NCI-H2196 treated with DMSO at 0.1 percent for 48 hours (cell line): ENCODE results near the gene AGO4.
A peak's percentile ranks its signal among the peaks of the same experiment; 100 is the strongest.
"Not testable (repeated sequence)": the region's sequence is repeated elsewhere in the genome, so short reads cannot be mapped to it uniquely, and the experiment has no call there.

Experiments
- DNase-seq: peaks from one replicate; lab custom pipeline; 2025; ENCODE audit not compliant: unreplicated experiment; lab: John Stamatoyannopoulos, UW

Gene AGO4

DNA sequence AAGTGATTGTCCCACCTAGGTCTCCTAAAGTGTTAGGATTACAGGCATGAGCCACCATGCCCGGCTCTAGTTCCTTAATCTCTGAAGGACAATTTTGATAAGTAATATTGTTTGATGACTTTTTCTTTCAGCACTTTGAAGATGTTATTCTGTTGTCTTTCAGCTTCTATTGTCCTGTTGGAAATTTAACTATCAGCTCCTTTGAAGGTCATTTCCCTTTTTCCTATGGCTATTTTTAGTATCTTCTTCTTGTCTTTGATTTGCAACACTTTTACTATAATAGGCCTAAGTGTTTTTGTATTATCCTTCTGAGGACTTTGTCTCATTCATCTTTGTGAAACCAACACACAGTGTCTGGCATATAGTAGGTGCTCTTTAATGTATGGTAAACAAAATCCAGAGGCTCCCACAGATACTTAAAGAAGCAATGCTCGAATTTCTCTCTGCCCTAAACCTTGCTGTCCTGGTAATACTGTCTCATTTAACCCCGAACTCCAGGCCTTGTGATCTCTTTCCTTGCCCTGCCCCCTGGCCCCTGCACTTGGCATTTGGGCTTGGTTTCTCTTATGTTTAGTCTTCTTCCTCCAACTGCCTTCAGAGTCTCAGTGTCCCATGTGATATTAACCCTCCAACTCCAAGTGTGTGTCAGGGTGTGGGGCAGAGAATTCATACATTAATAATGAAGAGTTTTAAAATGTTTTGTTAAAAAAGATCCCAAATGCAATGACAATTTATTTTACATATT lies 56.2 kb downstream of the AGO4 start:
- DNase-seq = no peak

DNA sequence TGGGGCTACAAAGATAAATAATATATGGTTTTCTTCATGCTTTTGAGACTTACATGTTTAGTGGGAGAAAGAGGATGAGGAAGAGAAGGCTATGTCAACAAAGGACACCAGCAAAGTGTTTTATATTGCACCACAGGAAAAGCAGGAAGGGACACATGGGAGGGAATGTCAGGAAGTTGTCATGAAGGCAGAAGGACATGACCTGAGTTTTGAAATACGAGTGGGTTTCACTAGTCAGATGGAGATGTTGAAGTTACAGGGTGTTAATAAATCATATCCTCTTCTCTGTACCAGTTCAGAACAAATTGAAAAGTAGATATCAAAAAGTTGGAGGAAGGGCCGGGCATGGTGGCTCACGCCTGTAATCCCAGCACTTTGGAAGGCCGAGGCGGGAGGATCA lies 57.0 kb downstream of the AGO4 start:
- no peak for DNase-seq

DNA sequence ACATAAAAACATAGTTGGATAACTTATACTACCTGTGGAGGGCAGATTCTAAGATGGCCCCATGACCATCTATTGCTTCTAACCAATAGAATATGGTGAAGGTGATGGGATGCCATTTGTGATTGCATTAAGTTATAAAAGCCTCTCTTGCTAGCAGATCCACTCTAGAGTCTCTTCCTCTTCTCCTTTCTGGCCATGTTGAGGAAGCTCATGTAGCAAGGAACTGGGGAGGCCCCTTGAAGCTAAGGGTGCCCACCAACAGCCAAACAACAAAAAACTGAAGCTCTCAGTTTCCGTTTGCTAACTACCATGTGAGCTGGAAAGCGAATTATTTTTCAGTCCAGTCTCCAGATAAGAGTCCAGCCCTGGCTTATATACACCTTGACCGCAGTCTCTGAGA lies 59.2 kb downstream of the AGO4 start:
- DNase-seq = no peak

DNA sequence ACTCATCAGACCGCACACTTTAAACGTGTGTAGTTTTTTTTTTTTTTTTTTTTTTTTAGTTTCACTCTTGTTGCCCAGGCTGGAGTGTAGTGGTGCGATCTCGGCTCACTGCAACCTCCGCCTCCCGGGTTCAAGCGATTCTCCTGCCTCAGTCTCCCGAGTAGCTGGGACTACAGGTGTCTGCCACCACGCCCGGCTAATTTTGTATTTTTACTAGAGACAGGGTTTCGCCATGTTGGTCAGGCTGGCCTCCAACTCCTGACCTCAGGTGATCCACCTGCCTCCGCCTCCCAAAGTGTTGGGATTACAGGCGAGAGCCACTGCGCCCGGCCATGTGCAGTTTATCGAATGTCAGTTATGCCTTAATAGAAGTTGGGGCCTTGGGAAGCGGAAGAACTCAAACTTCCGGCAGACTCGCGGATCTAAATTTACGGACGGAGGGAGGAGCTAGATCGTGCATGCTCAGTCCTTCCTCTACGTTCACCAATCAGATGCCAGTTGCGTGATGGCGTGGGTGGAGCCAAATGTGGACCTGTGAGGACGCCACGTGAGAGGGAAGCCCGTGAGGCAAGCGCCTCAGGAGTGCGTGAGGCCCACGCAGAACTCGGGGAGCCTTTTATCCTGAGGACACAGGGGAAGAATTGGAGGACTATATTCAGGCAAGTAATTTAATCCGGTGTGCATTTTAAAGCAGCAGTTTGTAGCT lies 61.6 kb downstream of the AGO4 start:
- not testable (repeated sequence) for DNase-seq

DNA sequence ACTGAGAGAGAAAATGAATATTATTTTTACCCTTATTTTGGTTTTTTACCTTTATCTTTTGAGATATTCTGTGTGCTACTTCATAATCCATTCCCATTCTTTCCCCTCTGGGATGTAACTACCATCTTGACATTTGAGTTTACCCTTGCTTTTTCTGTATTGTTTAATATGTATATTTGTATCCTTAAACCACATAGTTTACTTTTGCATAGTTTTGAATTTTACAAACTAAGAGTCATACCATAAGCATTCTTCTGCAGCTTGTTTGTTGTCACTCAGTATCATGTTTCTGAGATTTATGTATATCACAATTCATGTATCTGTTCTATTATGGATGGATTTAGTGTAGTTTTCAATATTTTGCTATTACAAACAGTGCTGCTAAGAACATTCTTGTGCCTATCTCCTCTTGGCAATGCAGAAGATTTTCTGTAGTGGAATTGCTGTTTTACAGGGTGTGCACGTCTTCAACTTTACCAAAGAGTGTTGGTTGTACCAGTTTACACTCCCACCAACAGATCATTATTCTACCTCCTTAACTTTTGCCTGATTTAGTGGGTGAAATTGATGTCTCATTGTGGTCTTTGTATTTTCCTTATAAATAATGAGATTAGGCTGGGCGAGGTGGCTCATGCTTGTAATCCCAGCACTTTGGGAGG lies 63.0 kb downstream of the AGO4 start:
- no peak for DNase-seq

DNA sequence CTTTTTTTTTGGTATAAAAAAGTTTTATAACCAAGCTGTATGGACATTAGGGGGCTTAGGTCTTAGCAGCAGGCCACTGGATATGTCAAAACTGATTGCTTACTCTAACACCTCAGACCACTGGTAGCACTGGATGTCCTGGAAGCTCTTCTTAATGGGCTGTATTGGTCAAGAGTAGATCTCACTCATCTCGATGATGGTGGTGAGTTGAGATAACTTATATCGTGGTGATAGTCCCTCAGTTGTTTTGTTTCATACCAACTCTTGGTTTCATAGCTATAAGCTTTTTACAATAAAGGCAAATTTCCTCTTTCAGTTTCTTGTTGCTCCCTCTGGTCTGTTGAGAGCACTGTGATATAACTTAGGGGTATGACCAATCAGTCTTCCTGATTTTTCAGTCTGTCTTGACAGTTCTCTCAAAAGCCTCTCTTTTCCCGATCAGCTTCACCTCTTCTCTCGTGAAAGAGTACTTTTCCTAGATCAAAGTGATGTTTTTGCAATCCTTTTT lies 65.5 kb downstream of the AGO4 start:
- DNase-seq = no peak

DNA sequence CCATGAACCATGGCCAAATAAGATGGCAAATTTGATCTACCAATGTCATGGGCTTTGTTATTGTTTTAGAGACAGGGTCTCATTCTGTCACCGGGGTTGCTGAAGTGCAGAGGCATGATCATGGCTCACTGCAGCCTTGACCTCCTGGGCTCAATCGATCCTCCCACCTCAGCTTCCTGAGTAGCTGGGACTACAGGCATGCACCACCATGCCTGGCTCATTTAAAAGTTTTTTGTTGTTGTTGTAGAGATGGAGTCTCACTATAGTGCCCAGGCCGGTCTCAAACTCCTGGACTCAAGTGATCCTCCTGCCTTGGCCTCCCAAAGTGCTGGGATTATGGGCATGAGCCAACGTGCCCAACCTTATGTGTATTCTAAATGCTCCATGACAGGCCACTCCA lies 66.3 kb downstream of the AGO4 start:
- DNase-seq = not testable (repeated sequence)

DNA sequence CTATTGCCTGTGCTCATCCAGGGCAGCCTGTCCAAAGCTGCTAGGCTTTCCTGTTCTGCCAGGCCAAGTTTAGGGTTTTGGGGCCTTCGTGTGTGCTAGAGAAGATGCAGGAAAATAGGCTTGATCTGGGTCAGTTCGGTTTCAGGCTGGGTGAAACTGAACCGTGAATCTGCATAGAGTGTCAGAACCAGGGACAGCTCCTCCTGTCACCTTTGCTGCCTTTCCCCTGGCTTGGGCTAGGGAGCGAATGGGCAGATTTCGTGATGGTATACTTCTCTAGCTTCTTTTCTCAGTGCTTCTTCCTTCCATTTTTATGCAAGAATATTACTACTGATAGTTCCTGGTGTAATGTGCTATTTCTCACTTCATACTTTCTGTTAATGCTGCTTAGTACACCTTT lies 69.2 kb downstream of the AGO4 start:
- DNase-seq = no peak

DNA sequence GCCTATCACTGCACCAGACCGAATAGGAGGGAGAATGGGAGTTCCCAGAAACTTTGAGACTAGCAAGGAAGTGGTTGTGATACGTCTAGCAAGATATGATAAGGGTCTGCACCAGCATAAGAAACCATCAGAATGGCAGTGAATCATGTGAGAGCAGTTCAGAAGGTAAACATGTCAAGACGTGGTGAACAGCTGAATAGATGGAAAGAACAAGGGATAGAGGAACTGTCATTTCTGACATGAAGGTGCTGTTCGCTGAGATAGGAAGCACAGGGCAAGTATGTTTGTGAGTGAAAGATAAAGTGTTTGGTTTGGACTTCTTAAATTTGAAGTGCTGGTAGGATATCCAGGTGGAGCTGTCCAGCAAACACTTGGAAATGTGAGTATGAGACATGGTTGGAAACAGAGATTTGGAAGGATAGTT lies 74.0 kb downstream of the AGO4 start:
- no peak for DNase-seq

DNA sequence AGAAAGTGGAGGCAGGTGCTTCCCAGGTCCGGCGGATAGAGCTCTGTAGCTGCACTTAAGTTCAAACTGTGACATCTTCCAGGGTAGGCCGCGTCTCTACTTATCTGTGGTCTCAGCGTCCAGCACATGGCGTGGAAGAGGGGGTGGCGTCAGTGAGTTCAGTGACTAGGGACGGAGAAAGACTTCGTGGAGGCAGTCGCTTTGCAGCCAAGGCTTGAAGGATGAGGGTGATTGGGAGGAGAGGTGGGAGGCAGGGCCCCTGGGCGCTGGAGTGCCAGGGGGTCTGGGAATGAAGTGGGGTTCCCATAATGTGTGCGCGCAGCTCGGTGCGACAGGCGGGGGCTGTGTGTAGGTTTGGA lies 74.7 kb downstream of the AGO4 start:
- DNase-seq = no peak

DNA sequence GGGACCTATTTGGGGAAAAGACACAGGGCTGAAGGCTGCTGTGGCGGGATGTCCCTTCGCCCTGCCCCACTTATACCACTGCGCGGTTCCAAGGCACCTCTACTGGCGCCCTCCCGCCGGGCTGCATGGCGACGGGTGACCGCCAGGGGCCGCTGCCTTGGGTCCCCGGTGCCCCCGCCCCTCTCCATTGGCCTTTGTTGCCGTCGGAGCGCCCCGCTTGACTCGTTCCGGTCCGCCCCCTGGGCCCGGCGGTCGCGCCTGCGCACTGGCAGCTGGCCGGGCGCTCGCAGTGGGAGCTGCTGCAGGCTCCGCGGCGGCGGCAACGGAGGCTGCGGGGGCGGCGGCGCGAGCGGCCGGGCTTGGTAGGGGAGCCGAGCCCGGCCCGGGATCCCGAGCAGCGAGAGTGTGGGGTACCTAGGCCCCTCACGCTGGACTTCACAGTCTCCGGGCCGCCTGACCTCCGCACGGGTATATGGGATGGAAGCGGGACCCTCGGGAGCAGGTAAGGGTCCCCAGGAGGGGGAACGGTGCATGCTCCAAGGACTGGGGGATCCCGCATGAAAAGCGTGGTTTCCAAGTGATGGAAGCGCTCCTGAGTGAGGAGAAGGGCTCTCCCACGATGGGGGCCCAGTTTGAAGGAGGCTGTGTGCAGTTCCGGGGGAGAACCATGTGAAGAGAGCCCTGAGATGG lies 75.3 kb downstream of the AGO4 start, which contains the start of gene AGO1:
Gene AGO1, plus strand, starts transcription at position 265 of the 690 bp plus-strand sequence. Its CDS starts 213 bp downstream, at position 478.
- peak; percentile 85 for DNase-seq

DNA sequence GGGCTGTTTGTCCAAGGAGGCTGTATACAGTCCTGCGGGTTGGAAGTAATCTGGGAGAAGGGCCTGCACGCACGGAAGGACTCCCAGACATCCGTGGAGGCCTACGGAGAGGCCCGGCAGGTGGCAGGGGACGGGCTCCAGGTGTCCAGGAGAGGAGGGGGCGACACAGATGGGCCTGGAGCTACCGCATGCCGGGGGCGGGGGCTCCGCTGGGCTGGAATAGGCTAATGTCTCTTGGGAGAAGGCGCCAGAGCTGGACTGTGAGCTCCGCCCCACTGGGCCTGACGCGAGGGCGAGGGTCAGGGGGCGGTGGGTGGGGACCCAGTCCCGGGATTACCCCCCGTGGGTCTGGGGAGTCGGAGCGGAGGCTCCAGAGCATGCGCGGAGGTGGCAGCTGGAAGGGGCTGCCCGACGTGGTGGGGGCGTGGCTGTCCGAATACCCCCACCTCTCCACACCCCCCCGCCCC lies 75.9 kb downstream of the AGO4 start:
- DNase-seq = no peak

DNA sequence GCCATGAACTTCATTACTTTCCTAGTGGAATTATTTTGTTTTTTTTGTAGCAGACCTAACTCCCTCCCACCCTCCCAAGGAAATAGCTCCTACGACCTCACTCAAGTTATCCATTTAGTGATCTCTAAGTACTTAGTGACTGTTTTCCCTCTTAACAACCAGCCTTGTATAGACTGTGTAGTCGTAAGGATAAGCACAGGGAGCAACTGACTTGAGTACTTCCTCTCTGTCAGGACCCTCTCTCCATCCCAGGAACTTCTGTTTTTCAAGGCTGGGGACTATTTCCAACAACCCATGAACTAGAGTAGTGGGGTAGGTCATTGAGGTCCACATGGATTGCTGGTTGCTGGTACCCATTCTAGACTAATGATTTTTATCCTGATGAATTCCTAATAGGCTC lies 77.1 kb downstream of the AGO4 start:
- DNase-seq = no peak

DNA sequence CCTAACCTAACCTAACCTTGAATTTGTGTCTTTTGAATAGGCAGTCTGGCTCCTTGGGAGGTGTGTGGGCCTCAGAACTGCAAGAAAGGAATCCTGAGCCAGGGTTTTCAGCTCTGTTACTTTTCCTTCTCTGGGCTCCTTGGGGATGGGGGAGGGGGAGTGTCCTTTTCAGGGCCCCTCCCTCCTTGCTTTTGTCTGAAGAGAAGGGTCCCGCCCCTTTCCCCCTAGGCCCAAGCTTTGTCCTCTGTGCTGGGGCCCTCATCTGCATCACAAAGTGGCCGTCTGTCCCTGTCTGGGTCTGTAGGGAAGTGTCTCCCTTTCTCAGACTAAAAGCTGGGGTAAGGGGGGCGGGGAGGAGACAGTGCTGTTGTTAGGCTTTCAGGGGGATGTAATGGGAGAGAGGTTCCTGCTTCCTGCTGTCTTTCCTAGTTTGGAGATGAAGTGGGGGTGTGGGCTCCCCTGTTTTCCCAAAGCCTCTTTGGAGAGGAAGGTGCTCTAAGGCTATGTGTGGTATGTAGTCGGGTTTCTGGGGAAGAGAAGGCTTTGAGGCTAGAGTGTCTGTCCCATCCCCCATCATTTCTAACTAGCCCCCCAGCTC lies 78.2 kb downstream of the AGO4 start:
- no peak for DNase-seq

DNA sequence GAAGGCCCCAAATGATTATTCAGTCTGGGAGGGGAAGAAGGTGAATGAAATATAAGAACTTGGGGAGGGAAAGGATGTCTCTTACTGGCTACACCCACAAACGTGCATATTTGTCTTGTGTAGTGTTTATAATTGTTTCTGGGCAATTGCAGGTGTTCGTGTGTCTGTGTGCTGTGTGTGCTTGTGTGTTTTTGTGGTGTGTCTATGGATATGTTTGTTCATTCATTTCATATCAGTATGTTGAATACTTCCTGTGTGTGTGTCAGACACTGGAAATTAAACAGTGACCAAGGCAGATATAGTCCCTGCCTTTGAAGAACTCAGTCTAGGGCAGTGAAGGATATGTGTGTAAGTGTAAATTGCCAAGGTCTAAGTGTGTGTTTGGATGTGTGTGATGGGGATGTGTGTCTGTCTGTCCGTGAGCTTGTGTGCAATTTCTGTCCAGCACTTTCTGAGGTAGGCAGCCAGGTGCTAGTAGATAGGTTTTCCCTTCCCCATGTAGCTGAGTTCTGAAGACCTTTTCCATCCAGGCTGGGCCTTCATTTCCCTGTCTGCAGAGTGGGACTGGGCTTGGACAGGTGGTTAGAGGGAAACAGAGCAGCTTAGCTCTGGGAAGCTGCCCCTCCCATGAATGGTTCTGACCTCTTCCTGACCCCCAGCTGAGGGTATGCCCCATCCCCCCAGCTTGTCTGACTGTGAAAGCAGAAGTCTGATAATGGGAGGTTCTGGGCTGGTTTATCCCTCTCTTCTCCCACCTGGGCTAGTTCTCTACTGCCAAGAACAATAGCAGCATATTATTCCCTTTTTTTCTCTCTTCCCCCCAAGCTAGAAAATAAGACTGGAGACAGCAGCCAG lies 79.0 kb downstream of the AGO4 start:
- no peak for DNase-seq

DNA sequence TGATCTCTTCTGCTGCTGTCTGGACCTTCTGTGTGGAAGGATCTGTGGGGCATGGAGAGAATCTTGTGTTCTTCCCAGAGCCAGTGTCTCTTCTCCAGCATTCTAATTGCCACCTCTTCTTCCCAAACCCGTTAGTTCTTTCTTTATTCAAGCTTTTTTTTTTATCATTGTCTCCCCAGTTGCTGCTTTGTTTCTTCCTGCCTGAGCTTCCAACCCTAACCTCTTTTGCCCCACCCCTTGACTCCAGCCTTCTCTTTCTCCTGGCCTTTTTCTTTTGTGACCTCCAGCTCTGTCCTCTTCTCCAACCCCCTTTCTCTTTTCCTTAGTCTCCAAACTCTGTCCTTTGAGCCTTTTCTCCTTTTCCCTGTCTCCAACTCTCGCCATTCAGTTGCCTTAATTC lies 79.7 kb downstream of the AGO4 start:
- no peak for DNase-seq

DNA sequence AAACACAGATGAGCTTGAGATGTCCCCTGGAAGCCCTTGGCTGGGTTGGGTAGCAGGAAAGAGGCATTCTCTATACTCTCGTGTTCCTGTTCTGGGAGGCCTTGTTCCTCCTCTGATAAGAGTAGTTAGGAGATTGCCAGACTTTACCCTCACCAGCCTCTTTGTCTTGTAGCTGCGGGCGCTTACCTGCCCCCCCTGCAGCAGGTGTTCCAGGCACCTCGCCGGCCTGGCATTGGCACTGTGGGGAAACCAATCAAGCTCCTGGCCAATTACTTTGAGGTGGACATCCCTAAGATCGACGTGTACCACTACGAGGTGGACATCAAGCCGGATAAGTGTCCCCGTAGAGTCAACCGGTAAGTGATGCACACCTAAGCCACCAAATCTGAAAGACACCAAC lies 80.4 kb downstream of the AGO4 start:
- no peak for DNase-seq

DNA sequence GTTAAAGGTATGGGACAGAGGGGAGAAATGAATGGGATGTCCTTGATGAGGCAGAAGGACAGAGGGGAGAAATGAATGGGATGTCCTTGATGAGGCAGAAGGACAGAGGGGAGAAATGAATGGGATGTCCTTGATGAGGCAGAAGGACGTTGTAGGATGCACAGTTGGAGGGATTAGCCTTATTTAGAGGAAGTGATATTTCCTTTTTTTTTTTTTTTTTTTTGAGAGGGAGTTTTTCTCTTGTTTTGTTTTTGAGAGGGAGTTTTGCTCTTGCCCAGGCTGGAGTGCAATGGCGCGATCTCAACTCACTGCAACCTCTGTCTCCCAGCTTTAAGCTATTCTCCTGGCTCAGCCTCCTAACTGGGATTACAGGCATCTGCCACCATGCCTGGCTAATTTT lies 81.2 kb downstream of the AGO4 start:
- not testable (repeated sequence) for DNase-seq

DNA sequence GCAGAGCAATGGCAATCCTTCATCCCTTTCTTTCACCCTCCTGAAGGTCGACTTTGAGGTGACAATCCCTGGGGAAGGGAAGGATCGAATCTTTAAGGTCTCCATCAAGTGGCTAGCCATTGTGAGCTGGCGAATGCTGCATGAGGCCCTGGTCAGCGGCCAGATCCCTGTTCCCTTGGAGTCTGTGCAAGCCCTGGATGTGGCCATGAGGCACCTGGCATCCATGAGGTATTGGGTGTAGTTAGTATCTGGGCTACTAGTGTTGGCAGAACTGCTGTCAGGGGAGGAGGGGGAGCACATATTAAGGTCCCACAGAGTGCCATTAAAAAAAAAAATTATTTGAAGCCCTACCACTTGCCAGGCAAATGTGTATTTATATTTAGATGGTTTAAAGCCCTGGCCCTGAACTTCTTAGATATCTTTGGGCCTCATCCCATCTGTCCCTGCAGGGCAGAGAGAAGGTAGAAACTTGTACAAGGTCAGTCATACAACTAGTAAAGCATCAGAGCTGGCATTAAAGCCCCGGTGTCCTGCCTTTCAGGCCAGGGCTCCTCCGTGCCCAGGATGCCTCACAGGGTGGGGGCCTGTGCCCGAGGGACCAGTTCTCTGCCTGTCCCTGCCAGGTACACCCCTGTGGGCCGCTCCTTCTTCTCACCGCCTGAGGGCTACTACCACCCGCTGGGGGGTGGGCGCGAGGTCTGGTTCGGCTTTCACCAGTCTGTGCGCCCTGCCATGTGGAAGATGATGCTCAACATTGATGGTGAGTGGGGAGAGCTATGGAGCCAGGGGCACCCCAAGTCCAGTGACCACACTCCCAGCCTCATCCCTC lies 85.4 kb downstream of the AGO4 start:
- DNase-seq = no peak
